Naive thymus-derived CD8-positive, alpha-beta T cell (primary cell): ENCODE results near the gene ZDHHC13. TPM values are rescaled to one million over a fixed set of nuclear protein-coding genes. Genes with fewer than 3 reads are reported as not detected.

Experiments used
- ATAC-seq, 2 donors: fragments of 150-1000 bp; cut with Tn5 transposase in 1 of 2; sonication (Bioruptor Pico), chemical (Tn5 transposase) in 1 of 2; 1 replicate in 1 of 2; 2 replicates in 1 of 2; pipeline ENCODE4 v1.10.0; 2021; ENCODE audit warnings: mild to moderate bottlenecking in 2 of 2, moderate library complexity in 2 of 2
- POLR2A ChIA-PET: fragments of 350-600 bp; sonication (Branson Sonifier 250); formaldehyde crosslinking; loops from one replicate; lab custom pipeline; 2021; ENCODE audit warnings: antibody characterized with exemption; lab: Charles Lee
- DNase-seq, 10 donors: peaks; one replicate each; pipeline versions ENCODE4 v3.0.0 to v3.0.0-alpha.2; 2020 to 2022
- H3K27ac Mint-ChIP-seq, 10 donors: one replicate each; pipeline ENCODE4 v1.8.0; 2020 to 2022; ENCODE audit warnings: mild to moderate bottlenecking in 10 of 10, mixed read lengths in 10 of 10, moderate library complexity in 4 of 10, inconsistent platforms in 1 of 10
- H3K27me3 Mint-ChIP-seq, 5 donors: one replicate each; pipeline ENCODE4 v1.8.0; 2021 to 2022; ENCODE audit warnings: mixed read lengths in 5 of 5
- H3K36me3 Mint-ChIP-seq, 3 donors: one replicate each; pipeline ENCODE4 v1.8.0; 2020 to 2022; ENCODE audit warnings: mixed read lengths in 3 of 3, mild to moderate bottlenecking in 2 of 3, inconsistent platforms in 1 of 3
- H3K4me1 Mint-ChIP-seq, 4 donors: one replicate each; pipeline ENCODE4 v1.8.0; 2021 to 2022; ENCODE audit warnings: mixed read lengths in 4 of 4
- H3K4me3 Mint-ChIP-seq, 10 donors: one replicate each; pipeline ENCODE4 v1.8.0; 2020 to 2022; ENCODE audit warnings: mild to moderate bottlenecking in 10 of 10, mixed read lengths in 10 of 10, moderate library complexity in 6 of 10, inconsistent platforms in 1 of 10
- H3K9me3 Mint-ChIP-seq, 9 donors: one replicate each; pipeline ENCODE4 v1.8.0; 2020 to 2022; ENCODE audit warnings: mixed read lengths in 9 of 9, mild to moderate bottlenecking in 3 of 9, inconsistent platforms in 1 of 9, moderate library complexity in 1 of 9
- polyA plus RNA-seq, 3 donors: library from polyadenylated mRNA; unstranded; fragments of 300-500 nt; fragmentation: Illumina TruSeq; gene quantifications; one replicate each; pipeline ENCODE4 v1.2.3, GENCODE V29; 2021
- total RNA-seq, 8 experiments: library from RNA in 2 of 8; stranded (reverse) in 2 of 8; gene quantifications; one replicate each; pipeline ENCODE4 v1.2.3 and lab custom pipeline; 2021 to 2026

ZDHHC13 gene, protein sequence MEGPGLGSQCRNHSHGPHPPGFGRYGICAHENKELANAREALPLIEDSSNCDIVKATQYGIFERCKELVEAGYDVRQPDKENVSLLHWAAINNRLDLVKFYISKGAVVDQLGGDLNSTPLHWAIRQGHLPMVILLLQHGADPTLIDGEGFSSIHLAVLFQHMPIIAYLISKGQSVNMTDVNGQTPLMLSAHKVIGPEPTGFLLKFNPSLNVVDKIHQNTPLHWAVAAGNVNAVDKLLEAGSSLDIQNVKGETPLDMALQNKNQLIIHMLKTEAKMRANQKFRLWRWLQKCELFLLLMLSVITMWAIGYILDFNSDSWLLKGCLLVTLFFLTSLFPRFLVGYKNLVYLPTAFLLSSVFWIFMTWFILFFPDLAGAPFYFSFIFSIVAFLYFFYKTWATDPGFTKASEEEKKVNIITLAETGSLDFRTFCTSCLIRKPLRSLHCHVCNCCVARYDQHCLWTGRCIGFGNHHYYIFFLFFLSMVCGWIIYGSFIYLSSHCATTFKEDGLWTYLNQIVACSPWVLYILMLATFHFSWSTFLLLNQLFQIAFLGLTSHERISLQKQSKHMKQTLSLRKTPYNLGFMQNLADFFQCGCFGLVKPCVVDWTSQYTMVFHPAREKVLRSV
- total RNA-seq: 10 to 100 TPM; 17.9 to 21.4 TPM
- 1 to 10 TPM; 6.1 to 9.9 (median 9.2) TPM for polyA plus RNA-seq
- 12.8 to 34.9 (median 24.6) reads per million in 6 experiments for total RNA-seq (lab: John Stamatoyannopoulos, UW)

DNA sequence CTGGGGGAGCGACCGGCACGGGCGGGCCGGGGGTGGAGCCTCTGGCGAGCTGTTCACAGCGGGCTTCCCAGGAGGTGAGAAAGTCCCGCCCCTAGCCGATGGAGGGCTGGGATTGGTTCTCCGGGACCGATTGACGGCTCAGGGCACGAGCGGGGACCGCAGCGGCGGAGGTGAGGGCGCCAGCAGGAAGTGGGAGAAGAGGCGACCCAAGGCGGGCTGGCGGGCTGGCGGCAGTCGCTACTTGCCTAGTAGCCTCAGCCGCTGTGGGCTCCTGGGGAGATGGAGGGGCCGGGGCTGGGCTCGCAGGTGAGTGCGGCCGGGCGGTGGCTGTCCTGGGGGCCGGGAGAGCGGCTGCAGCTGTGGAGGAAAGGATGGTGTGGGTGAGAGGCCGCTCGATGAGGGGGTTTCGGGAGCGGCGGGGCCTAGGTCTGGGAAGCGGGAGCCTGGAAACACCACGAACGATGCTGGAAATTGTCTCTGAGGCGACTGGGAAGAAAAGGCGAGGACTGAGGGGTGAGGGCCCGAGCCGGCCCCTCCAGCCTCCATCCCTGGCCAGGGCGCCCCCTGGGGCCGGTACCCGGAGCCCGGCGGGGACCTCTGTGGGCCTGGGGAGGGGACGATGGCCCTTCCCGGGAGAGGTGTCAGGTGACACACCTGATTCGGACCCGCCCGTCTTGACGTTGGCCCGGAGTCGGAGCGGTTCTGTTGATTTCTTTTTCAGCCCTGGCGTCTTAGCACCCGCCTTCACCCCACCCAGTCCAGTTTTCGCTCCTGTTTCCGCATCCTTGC lies at the start of gene ZDHHC13:
Gene ZDHHC13, plus strand, starts transcription at position 198 of the 789 bp plus-strand sequence. Its CDS starts 82 bp downstream, at position 280.
- Mint-ChIP-seq H3K4me1 (peaks cover 13 to 57% (median 54%) of the 10 kb centered on the region in 4 donors), H3K4me3 (peak within 1 kb of the TSS; percentile 90 to 99 (median 94)), H3K36me3 (peaks cover 5 to 6% (median 5%) of the 10 kb centered on the region in 3 donors), H3K9me3 (no peaks in the 10 kb centered on the region), H3K27me3 (no peaks in the 10 kb centered on the region), H3K27ac (peak within 1 kb of the TSS; percentile 80 to 96 (median 92))
- POLR2A ChIA-PET: no interaction called here
- DNase-seq (peak; percentile 78 to 95 (median 90)), ATAC-seq (peak; percentile 98)

DNA sequence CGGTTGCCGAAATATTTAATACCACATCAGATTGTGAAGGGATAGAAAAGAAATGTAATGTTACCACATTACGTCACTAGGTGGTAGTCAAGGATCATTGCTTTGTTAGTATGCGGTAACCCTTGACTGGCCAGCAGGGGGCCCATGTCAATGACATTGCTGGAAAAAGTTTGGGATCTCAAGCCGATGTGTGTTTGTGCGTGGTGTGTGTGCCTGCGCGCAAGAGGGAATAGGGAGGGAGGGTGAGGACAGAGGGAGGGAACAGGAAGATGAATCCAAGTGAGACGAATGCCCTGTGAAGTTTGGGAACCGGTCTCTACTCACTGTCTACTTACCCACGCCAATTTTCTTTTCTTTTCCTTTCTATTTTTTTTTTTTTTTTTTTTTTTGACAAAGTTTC lies 45.7 kb upstream of the ZDHHC13 start:
- ATAC-seq (peak; percentile 84 to 86), DNase-seq (peak; percentile 3 to 69 (median 29))
- POLR2A ChIA-PET: no interaction called here
- H3K4me3 Mint-ChIP-seq: peak overlapping the region in 8 of 10 donors; percentile 3 to 78 (median 34)
- H3K27ac Mint-ChIP-seq: no peak overlapping the region
- H3K36me3 Mint-ChIP-seq: peaks cover 0 to 17% (median 12%) of the 10 kb centered on the region in 3 donors
- H3K27me3 Mint-ChIP-seq: peaks cover 12 to 32% (median 25%) of the 10 kb centered on the region in 5 donors
- H3K4me1 Mint-ChIP-seq: peaks cover 0 to 11% (median 3%) of the 10 kb centered on the region in 4 donors
- H3K9me3 Mint-ChIP-seq: peaks cover 3 to 21% (median 19%) of the 10 kb centered on the region in 9 donors

DNA sequence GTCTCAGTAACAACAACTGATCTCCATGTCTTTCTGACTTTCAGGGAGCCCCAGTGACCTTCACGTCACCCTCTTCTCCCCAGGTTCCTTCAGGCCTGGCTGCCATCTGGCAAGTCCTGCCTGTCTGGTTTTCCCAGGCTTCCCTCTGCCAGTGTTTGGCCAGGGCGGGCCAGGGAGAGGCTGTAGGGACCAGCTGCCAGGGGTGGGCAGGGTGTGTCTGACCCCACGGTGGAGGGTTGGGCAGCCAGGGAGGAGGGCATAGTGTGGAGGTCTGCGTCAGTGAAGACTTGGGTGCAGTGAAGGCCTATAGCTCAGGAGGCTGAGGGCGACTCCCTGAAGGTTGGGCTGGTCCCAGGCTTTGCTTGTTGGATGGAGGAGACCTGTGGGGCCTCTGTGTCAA lies 44.5 kb upstream of the ZDHHC13 start:
- peaks cover 10 to 25% (median 20%) of the 10 kb centered on the region in 5 donors for H3K27me3 Mint-ChIP-seq
- peaks cover 0 to 17% (median 12%) of the 10 kb centered on the region in 3 donors for H3K36me3 Mint-ChIP-seq
- H3K4me3 Mint-ChIP-seq: no peak overlapping the region
- no peak for ATAC-seq
- no peak for DNase-seq
- H3K9me3 Mint-ChIP-seq: peaks cover 3 to 20% (median 19%) of the 10 kb centered on the region in 9 donors
- no peak overlapping the region for H3K27ac Mint-ChIP-seq
- POLR2A ChIA-PET: no interaction called here
- peaks cover 2 to 11% (median 3%) of the 10 kb centered on the region in 4 donors for H3K4me1 Mint-ChIP-seq

DNA sequence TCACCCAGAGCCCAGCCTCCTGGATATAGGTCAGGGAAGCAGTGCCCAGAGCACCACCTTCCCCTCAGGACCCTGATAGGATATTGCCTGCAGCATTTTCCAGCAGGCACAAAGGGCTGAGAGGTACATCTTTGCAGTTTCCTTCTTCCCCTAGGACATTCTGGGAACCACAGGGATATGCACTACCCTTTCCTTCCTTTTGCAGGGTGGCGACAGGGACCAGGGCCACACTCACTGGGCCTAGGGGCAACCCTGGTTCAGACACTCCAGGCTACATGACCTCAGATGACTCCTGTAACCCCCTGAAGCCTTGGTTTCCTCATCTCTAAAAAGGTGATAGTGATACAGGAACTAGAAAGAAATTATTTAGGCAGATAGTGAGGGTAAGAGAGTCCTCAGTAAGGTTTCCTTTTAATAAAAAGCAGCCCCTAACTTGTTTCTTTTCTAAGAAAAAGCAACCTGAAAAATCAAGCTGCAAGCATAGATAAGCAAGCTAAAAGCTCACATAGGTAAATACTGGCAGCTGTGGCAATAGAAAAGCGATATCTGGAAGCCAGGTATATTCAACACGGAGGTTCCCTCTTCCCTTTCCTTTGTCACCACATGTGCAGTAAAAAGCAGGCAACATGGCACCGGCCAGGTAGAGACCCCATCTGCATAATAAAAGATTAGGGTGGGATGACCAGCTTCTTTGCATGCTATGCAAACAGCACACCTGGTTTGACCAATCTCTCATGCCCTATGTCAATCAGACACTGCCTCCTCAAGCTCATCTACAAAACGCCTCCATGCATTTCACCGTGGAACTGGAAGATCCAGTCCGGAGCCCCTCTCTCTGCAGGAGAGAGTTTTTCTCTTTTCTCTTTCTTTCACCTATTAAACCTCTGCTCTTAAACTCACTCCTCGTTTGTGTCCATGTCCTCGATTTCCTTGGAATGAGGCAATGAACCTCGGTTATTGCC lies 43.2 kb upstream of the ZDHHC13 start:
- Mint-ChIP-seq H3K4me1 (peaks cover 2 to 11% (median 3%) of the 10 kb centered on the region in 4 donors), H3K27me3 (peaks cover 9 to 19% (median 16%) of the 10 kb centered on the region in 5 donors), H3K9me3 (peaks cover 3 to 15% (median 12%) of the 10 kb centered on the region in 9 donors), H3K27ac (no peak overlapping the region), H3K36me3 (peaks cover 0 to 12% (median 6%) of the 10 kb centered on the region in 3 donors), H3K4me3 (no peak overlapping the region)
- DNase-seq (no peak), ATAC-seq (no peak)
- POLR2A ChIA-PET: no interaction called here

DNA sequence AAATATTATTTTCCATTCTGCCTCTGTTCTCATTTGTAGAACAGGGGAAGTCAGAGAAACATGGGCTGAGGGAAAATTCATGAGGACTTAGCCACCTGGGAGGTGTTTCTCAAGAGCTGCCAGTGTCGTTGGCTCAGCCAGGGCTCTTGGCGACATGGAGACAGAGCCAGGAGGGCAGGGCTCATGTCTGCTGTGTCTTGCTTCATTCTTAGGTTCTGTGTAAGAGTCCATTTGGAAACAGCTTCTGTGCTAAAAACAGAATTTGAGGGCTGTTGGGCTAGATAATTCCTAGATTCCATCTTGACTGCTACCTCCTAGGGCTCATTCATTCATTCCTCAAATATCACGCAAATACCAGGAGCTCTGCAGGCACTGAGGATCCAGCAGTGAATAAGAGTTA lies 41.3 kb upstream of the ZDHHC13 start:
- POLR2A ChIA-PET: no interaction called here
- no peaks in the 10 kb centered on the region for H3K9me3 Mint-ChIP-seq
- H3K27me3 Mint-ChIP-seq: peaks cover 0 to 16% (median 11%) of the 10 kb centered on the region in 5 donors
- no peak overlapping the region for H3K4me3 Mint-ChIP-seq
- H3K36me3 Mint-ChIP-seq: no peaks in the 10 kb centered on the region
- ATAC-seq: no peak
- no peak for DNase-seq
- H3K4me1 Mint-ChIP-seq: peaks cover 2 to 11% (median 3%) of the 10 kb centered on the region in 4 donors
- no peak overlapping the region for H3K27ac Mint-ChIP-seq

DNA sequence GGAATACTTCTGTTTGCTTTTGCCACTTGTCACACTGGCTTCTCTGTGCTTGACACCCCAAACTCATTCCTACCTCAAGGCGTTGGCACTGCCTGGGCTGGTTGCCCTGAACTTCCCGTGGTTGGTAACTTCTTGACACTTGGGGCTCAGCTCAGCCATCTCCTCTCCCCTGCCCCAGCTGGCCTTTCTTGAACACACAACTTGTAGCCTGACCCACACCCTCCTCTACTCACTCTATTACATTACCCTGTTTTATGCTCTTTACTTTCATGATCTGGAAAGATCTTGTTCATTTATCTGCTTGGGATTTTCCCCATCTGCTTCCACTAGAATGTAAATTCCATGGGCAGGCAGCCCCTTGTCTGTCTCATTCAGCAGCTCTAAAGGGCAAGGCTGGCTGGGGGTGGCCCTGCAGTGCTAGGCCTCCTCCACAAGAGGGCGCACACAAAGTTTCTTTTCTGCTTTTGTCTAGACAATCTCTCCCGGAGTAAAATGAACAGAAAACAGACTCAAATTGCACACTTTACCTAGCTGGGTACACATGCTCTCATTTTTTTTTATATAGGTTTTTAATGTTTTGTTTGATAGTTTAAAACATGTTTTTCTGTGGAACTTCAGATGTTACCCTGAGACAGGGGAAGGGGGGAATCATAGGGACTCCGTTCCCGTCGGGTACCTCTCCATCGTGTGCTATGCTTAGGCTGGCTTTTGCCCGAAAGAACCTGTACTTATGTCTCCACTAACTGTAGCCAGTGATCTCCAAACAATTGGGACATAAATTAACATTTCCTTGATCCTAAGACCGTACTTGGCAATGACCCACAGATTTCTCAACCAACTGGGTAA lies 40.0 kb upstream of the ZDHHC13 start:
- no peaks in the 10 kb centered on the region for H3K9me3 Mint-ChIP-seq
- POLR2A ChIA-PET: no interaction called here
- ATAC-seq (peak; percentile 68 to 76), DNase-seq (peak in 9 of 10 donors; percentile 6 to 54 (median 44))
- peaks cover 0 to 2% (median 0%) of the 10 kb centered on the region in 4 donors for H3K4me1 Mint-ChIP-seq
- H3K27ac Mint-ChIP-seq: no peak overlapping the region
- peak overlapping the region in 1 of 10 donors; percentile 15 for H3K4me3 Mint-ChIP-seq
- H3K27me3 Mint-ChIP-seq: peaks cover 0 to 16% (median 11%) of the 10 kb centered on the region in 5 donors
- H3K36me3 Mint-ChIP-seq: no peaks in the 10 kb centered on the region

DNA sequence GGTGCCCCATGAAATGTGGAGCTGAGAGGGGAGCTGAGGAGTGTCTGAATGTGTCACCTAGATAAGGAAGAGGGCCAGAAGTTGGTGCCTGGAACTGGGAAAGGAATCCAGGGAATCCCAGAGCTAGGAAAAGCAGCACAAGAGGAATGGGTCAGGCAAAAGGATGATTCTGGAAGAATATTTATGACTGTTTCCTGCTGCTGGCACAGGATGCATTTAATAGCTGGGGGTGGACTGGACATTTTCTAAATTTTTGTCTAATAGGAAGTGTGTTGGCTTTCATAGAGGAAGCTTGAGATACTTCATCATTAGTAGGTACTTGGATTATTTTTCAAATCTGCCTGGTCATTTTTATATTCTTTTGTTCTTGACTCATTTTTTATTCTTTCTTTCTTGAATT lies 39.0 kb upstream of the ZDHHC13 start:
- H3K27me3 Mint-ChIP-seq: peaks cover 0 to 16% (median 11%) of the 10 kb centered on the region in 5 donors
- H3K27ac Mint-ChIP-seq: no peak overlapping the region
- H3K36me3 Mint-ChIP-seq: no peaks in the 10 kb centered on the region
- ATAC-seq: no peak
- H3K9me3 Mint-ChIP-seq: no peaks in the 10 kb centered on the region
- peaks cover 0 to 2% (median 0%) of the 10 kb centered on the region in 4 donors for H3K4me1 Mint-ChIP-seq
- POLR2A ChIA-PET: no interaction called here
- DNase-seq: no peak
- no peak overlapping the region for H3K4me3 Mint-ChIP-seq

DNA sequence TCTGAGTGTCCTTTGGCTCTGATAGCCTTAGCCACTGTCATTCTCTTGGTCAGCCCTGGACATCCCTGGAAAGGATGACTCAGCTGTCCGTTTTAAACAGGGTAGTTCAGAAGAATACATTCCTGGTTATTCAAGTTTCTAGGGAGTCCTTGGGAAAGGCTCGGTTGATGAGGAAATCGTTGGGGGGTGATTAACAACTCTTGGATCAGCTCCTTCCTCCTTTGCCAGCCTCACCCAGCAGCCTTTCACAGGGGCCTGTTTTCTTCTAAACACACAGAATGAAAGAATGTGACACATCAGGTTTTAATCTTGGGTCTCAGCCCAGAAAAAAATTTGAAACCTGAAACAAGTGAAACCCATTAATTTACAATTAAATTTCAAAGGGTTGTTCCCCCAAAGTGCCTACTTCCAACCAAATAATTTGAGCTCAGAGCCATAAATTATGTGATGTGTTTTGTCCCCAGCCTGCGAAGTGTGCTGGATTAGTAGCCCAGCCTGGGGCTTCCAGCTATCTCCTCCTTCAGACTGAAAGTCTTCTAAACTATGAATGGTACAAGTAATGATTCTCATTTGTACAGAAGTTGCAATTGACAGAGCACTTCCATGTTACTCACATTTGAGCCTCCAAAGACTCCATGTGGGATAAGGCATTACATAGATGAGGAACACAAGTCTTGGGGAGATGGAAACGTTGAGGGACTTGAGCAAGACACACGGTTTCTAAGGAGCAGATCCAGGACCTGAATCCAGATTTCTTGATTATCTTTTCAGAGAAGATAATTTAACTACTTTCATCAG lies 37.1 kb upstream of the ZDHHC13 start:
- Mint-ChIP-seq H3K9me3 (no peaks in the 10 kb centered on the region), H3K4me1 (peaks cover 0 to 2% (median 0%) of the 10 kb centered on the region in 4 donors)

DNA sequence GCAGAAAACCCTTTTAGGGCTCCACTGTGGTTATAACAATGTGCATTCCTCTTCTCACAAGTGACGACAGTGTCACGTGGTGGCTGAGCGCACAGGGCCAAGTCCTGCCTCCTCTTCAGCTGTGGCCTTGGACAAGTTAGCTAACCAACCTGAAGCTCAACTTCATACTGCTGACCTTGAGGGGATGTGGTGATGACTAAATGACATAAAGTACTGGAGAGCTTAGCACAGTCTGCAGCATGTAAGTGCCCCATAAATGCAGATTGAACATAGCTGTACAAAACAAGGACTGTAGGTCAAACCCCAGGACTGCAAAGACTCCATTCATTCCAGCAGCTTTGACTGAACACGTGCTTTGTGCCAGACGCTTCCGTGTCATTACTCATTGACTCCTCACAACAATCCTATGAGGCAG lies 36.4 kb upstream of the ZDHHC13 start:
- H3K36me3 Mint-ChIP-seq: no peaks in the 10 kb centered on the region
- no peaks in the 10 kb centered on the region for H3K9me3 Mint-ChIP-seq
- ATAC-seq: no peak
- H3K4me3 Mint-ChIP-seq: no peak overlapping the region
- H3K4me1 Mint-ChIP-seq: peaks cover 0 to 2% (median 0%) of the 10 kb centered on the region in 4 donors
- POLR2A ChIA-PET: no interaction called here
- no peak for DNase-seq
- H3K27ac Mint-ChIP-seq: no peak overlapping the region
- H3K27me3 Mint-ChIP-seq: peaks cover 0 to 11% (median 11%) of the 10 kb centered on the region in 5 donors

More for the DNA sequence above, 37.1 kb upstream of the ZDHHC13 start:
- ATAC-seq (no peak), DNase-seq (no peak)
- H3K27me3 Mint-ChIP-seq: peaks cover 0 to 11% (median 11%) of the 10 kb centered on the region in 5 donors
- POLR2A ChIA-PET: no interaction called here
- no peak overlapping the region for H3K4me3 Mint-ChIP-seq
- H3K36me3 Mint-ChIP-seq: no peaks in the 10 kb centered on the region
- no peak overlapping the region for H3K27ac Mint-ChIP-seq

DNA sequence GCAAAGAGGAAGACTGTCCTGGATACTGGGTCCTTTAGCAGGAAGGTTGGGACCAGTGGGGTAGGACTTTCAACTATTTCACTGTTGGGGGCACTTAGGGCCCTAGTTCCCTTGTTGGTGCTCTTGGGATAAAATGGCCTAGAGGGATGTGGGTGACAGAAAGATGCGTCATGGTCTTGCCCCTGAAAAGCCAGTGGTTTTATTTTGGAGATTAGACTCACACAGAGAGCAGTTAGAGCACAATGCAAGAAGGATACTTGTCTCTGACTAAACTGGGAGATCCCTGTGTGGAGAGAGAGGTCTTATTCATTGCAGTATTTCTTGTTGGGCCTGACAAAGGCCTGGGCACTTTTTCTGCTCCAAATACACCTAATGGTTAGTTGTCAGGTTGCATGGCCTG lies 33.8 kb upstream of the ZDHHC13 start:
- peaks cover 10 to 19% (median 14%) of the 10 kb centered on the region in 5 donors for H3K27me3 Mint-ChIP-seq
- no peaks in the 10 kb centered on the region for H3K4me1 Mint-ChIP-seq
- peak overlapping the region in 2 of 10 donors; percentile 1 to 54 for H3K27ac Mint-ChIP-seq
- no peak for DNase-seq
- no peak overlapping the region for H3K4me3 Mint-ChIP-seq
- ATAC-seq: no peak
- peaks cover 0 to 4% (median 0%) of the 10 kb centered on the region in 3 donors for H3K36me3 Mint-ChIP-seq
- POLR2A ChIA-PET: no interaction called here
- H3K9me3 Mint-ChIP-seq: peaks cover 0 to 6% (median 0%) of the 10 kb centered on the region in 9 donors
